ENCODE measurements around the gene KPNB1.

KPNB1 gene

GRCh38 chr17:47719411-47720152, 69.9 kb downstream of the KPNB1 start:
- DNase-seq (ENCODE audit: low read depth, low spot score) = no peak
- H3K4me3 ChIP-seq (ENCODE audit: low read length) = no peak overlapping the region

- H3K4me3 ChIP-seq (ENCODE audit: low read length) = no peak overlapping the region
Measured at GRCh38 chr17:47720196-47720595, 70.5 kb downstream of the KPNB1 start.

GRCh38 chr17:47720754-47721533, 71.2 kb downstream of the KPNB1 start:
- no peak for DNase-seq (ENCODE audit: low read depth, low spot score)
- H3K4me3 ChIP-seq (ENCODE audit: low read length) = peak overlapping the region; percentile 16; the same call in 1 of the 2 replicates

More at GRCh38 chr17:47720196-47720595, 70.5 kb downstream of the KPNB1 start:
- DNase-seq (ENCODE audit: low read depth, low spot score) = no peak

- DNase-seq (ENCODE audit: low read depth, low spot score) = no peak
- no peak overlapping the region for H3K4me3 ChIP-seq (ENCODE audit: low read length)
Measured at GRCh38 chr17:47721725-47722124, 72.0 kb downstream of the KPNB1 start.

- H3K4me3 ChIP-seq (ENCODE audit: low read length) = no peak overlapping the region
- no peak for DNase-seq (ENCODE audit: low read depth, low spot score)
Measured at GRCh38 chr17:47724705-47725104, 75.0 kb downstream of the KPNB1 start.

- no peak for DNase-seq (ENCODE audit: low read depth, low spot score)
- no peak overlapping the region for H3K4me3 ChIP-seq (ENCODE audit: low read length)
Measured at GRCh38 chr17:47725446-47726111, 75.9 kb downstream of the KPNB1 start.

- no peak overlapping the region for H3K4me3 ChIP-seq (ENCODE audit: low read length)
- DNase-seq (ENCODE audit: low read depth, low spot score) = no peak
Measured at GRCh38 chr17:47726796-47727703, 77.3 kb downstream of the KPNB1 start.

- no peak overlapping the region for H3K4me3 ChIP-seq (ENCODE audit: low read length)
- DNase-seq (ENCODE audit: low read depth, low spot score) = no peak
Measured at GRCh38 chr17:47727704-47728036, 78.0 kb downstream of the KPNB1 start.

GRCh38 chr17:47728214-47728877, 78.6 kb downstream of the KPNB1 start:
- no peak overlapping the region for H3K4me3 ChIP-seq (ENCODE audit: low read length)
- DNase-seq (ENCODE audit: low read depth, low spot score) = no peak

GRCh38 chr17:47729476-47729875, 79.8 kb downstream of the KPNB1 start:
- H3K4me3 ChIP-seq (ENCODE audit: low read length) = no peak overlapping the region
- DNase-seq (ENCODE audit: low read depth, low spot score) = no peak

- no peak for DNase-seq (ENCODE audit: low read depth, low spot score)
- no peak overlapping the region for H3K4me3 ChIP-seq (ENCODE audit: low read length)
Measured at GRCh38 chr17:47730681-47731080, 81.0 kb downstream of the KPNB1 start.

- no peak for DNase-seq (ENCODE audit: low read depth, low spot score)
- no peak overlapping the region for H3K4me3 ChIP-seq (ENCODE audit: low read length)
Measured at GRCh38 chr17:47731396-47731795, 81.7 kb downstream of the KPNB1 start.

GRCh38 chr17:47732399-47733046, 82.8 kb downstream of the KPNB1 start:
- no peak for DNase-seq (ENCODE audit: low read depth, low spot score)
- H3K4me3 ChIP-seq (ENCODE audit: low read length) = peak overlapping the region; percentile 41; the same call in 1 of the 2 replicates

- H3K4me3 ChIP-seq (ENCODE audit: low read length) = peak within 1 kb of the TSS; percentile 41
- DNase-seq (ENCODE audit: low read depth, low spot score) = peak; percentile 84
Measured at GRCh38 chr17:47733047-47733673, 83.4 kb downstream of the KPNB1 start, which contains the start of gene TBX21. TBX21 (plus strand) TSS chr17:47733236; CDS start chr17:47733455, 219 bp downstream.

- no peak for DNase-seq (ENCODE audit: low read depth, low spot score)
- no peak overlapping the region for H3K4me3 ChIP-seq (ENCODE audit: low read length)
Measured at GRCh38 chr17:47733674-47734410, 84.1 kb downstream of the KPNB1 start.

GRCh38 chr17:47735139-47735464, 85.4 kb downstream of the KPNB1 start:
- DNase-seq (ENCODE audit: low read depth, low spot score) = no peak
- H3K4me3 ChIP-seq (ENCODE audit: low read length) = no peak overlapping the region

All from Jurkat, Clone E6-1 (cell line).